Neuronal stem cell (in vitro differentiated cells): ENCODE results near the gene FAM83F.

Experiments
- DNase-seq: peaks from one replicate; pipeline ENCODE4 v3.0.0-alpha.2; 2013; ENCODE audit warnings: low spot score
- H2AFZ ChIP-seq: one replicate; pipeline ENCODE4 v1.6.1; 2013; ENCODE audit warnings: mild to moderate bottlenecking, low read length, inconsistent platforms
- H2AK5ac ChIP-seq: 2 replicates; pipeline ENCODE4 v1.6.1; 2013; ENCODE audit warnings: low read depth, mild to moderate bottlenecking, inconsistent platforms, low read length, moderate library complexity, mixed read lengths
- H2BK120ac ChIP-seq: 2 replicates; pipeline ENCODE4 v1.6.1; 2013; ENCODE audit warnings: low read depth, mild to moderate bottlenecking, inconsistent platforms, low read length, moderate library complexity, mixed read lengths
- H2BK12ac ChIP-seq: one replicate; pipeline ENCODE4 v1.6.1; 2013; ENCODE audit warnings: low read length, inconsistent platforms
- H2BK15ac ChIP-seq: 2 replicates; pipeline ENCODE4 v1.6.1; 2013; ENCODE audit warnings: mild to moderate bottlenecking, low read length, inconsistent platforms, mixed read lengths
- H2BK5ac ChIP-seq: one replicate; pipeline ENCODE4 v1.6.1; 2013; ENCODE audit warnings: inconsistent platforms, mild to moderate bottlenecking, low read length, moderate library complexity
- H3K14ac ChIP-seq: one replicate; pipeline ENCODE4 v1.6.1; 2013; ENCODE audit warnings: low read length, inconsistent platforms
- H3K18ac ChIP-seq: 2 replicates; pipeline ENCODE4 v1.6.1; 2013; ENCODE audit warnings: low read length, inconsistent platforms
- H3K23ac ChIP-seq: 2 replicates; pipeline ENCODE4 v1.6.1; 2013; ENCODE audit warnings: low read depth, mild to moderate bottlenecking, mixed read lengths, low read length, inconsistent platforms; ENCODE audit not compliant: poor library complexity
- H3K27ac ChIP-seq: replicated peaks from 3 replicates; pipeline ENCODE4 v1.5.1; 2013; ENCODE audit warnings: low read length, inconsistent platforms
- H3K27me3 ChIP-seq, 3 experiments: 2 replicates each; pipeline ENCODE4 v1.6.1; 2013; ENCODE audit warnings: low read length in 3 of 3, mild to moderate bottlenecking in 2 of 3, inconsistent platforms in 1 of 3, low read depth in 1 of 3, mixed read lengths in 1 of 3, moderate library complexity in 1 of 3; ENCODE audit not compliant: control insufficient read depth in 3 of 3, insufficient read depth in 3 of 3
- H3K36me3 ChIP-seq, 2 donors: replicated peaks in 1 of 2; 2 replicates each; pipeline ENCODE4 v1.6.1; 2013; ENCODE audit warnings: low read length in 2 of 2; ENCODE audit not compliant: control insufficient read depth in 2 of 2, insufficient read depth in 2 of 2
- H3K4ac ChIP-seq: 2 replicates; pipeline ENCODE4 v1.6.1; 2013; ENCODE audit warnings: inconsistent platforms, mild to moderate bottlenecking, low read length, moderate library complexity
- H3K4me1 ChIP-seq, 2 donors: 1 replicate in 1 of 2; 2 replicates in 1 of 2; pipeline ENCODE4 v1.6.1; 2013; ENCODE audit warnings: low read length in 2 of 2, low read depth in 1 of 2; ENCODE audit not compliant: control insufficient read depth in 2 of 2, insufficient read depth in 1 of 2
- H3K4me2 ChIP-seq: one replicate; pipeline ENCODE4 v1.6.1; 2013; ENCODE audit warnings: mild to moderate bottlenecking, low read length, inconsistent platforms; ENCODE audit not compliant: insufficient read depth, poor library complexity, severe bottlenecking
- H3K4me3 ChIP-seq, 2 donors: 2 replicates each; pipeline ENCODE4 v1.5.1; 2013; ENCODE audit warnings: low read length in 2 of 2, mild to moderate bottlenecking in 2 of 2, inconsistent platforms in 1 of 2, moderate library complexity in 1 of 2
- H3K79me1 ChIP-seq: one replicate; pipeline ENCODE4 v1.6.1; 2013; ENCODE audit warnings: low read depth, mild to moderate bottlenecking, inconsistent platforms, low read length, moderate library complexity
- H3K9ac ChIP-seq: one replicate; pipeline ENCODE4 v1.6.1; 2013; ENCODE audit warnings: mild to moderate bottlenecking, low read depth, low read length, inconsistent platforms; ENCODE audit not compliant: poor library complexity
- H3K9me3 ChIP-seq, 2 donors: replicated peaks in 1 of 2; 2 replicates each; pipeline versions ENCODE3 to v1.6.1; 2013; ENCODE audit warnings: low read length in 2 of 2, mild to moderate bottlenecking in 2 of 2, inconsistent platforms in 1 of 2, low read depth in 1 of 2, mixed read lengths in 1 of 2, moderate library complexity in 1 of 2; ENCODE audit not compliant: control insufficient read depth in 2 of 2, insufficient read depth in 1 of 2
- H4K8ac ChIP-seq: one replicate; pipeline ENCODE4 v1.6.1; 2013; ENCODE audit warnings: low read depth, mild to moderate bottlenecking, inconsistent platforms, low read length, moderate library complexity
- H4K91ac ChIP-seq: one replicate; pipeline ENCODE4 v1.6.1; 2013; ENCODE audit warnings: low read length, low read depth, mild to moderate bottlenecking, inconsistent platforms; ENCODE audit not compliant: poor library complexity
- WGBS, 2 donors: extraction: QIAGEN DNeasy Blood & Tissue Kit; methylation state at CpG; one replicate each; pipeline ENCODE4 v1.1.7; 2013; ENCODE audit warnings: missing lambda C conversion rate in 2 of 2, mixed read lengths in 1 of 2; ENCODE audit not compliant: insufficient read length in 2 of 2, insufficient replicate concordance in 1 of 2; ENCODE audit errors: extremely low coverage in 2 of 2; 5-methylcytosine and 5-hydroxymethylcytosine counted together

Gene FAM83F

DNA sequence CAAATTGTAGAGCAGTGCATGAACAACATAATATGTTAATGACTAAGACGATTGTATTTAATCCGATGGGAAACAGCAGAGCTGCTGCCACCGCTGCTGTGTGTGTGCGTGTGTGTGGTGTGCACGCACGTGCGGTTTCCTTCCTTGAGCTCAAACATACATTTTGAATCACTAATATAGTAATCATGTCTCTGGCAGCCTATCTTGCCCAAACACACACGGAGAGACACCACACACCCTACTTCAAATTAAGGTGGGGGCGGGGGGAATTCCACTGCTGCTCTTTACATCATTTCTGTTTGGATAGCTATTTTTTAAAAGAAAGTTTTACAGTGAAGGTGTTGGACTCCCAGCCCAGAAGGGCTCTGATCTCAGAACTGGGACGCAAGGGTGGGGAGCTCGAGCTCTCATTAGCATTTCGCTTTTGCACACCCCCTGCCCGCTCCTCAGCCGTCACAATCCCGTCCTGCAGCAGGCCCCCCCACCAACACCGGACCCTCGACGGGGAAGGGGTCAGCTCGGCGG lies 651 bp upstream of the FAM83F start:
- H3K4me3 ChIP-seq = peak overlapping the region in 1 of 2 donors; percentile 24
- no peak overlapping the region for H3K4me2 ChIP-seq
- H3K18ac ChIP-seq = peak overlapping the region; percentile 89
- no CpG with 5 or more reads among the region's 20 CpGs for WGBS, 2 donors
- H3K4ac ChIP-seq = no peak overlapping the region
- no peak overlapping the region for H4K8ac ChIP-seq
- peaks cover 0 to 2% of the 10 kb centered on the region in 2 donors for H3K9me3 ChIP-seq
- H3K79me1 ChIP-seq = no peaks in the 10 kb centered on the region
- H2BK5ac ChIP-seq = no peak overlapping the region
- no peaks in the 10 kb centered on the region for H3K36me3 ChIP-seq
- no peak for DNase-seq
- H2AFZ ChIP-seq = no peak overlapping the region
- H2BK12ac ChIP-seq = no peak overlapping the region
- peaks cover 20 to 24% of the 10 kb centered on the region in 2 donors for H3K4me1 ChIP-seq
- peaks cover 10 to 76% (median 36%) of the 10 kb centered on the region in 3 experiments for H3K27me3 ChIP-seq
- no peak overlapping the region for H3K9ac ChIP-seq
- no peak overlapping the region for H4K91ac ChIP-seq
- no peak overlapping the region for H3K27ac ChIP-seq
- H2AK5ac ChIP-seq = peak overlapping the region; percentile 49
- H3K14ac ChIP-seq = no peak overlapping the region
- no peak overlapping the region for H3K23ac ChIP-seq
- no peak overlapping the region for H2BK120ac ChIP-seq
- no peak overlapping the region for H2BK15ac ChIP-seq

DNA sequence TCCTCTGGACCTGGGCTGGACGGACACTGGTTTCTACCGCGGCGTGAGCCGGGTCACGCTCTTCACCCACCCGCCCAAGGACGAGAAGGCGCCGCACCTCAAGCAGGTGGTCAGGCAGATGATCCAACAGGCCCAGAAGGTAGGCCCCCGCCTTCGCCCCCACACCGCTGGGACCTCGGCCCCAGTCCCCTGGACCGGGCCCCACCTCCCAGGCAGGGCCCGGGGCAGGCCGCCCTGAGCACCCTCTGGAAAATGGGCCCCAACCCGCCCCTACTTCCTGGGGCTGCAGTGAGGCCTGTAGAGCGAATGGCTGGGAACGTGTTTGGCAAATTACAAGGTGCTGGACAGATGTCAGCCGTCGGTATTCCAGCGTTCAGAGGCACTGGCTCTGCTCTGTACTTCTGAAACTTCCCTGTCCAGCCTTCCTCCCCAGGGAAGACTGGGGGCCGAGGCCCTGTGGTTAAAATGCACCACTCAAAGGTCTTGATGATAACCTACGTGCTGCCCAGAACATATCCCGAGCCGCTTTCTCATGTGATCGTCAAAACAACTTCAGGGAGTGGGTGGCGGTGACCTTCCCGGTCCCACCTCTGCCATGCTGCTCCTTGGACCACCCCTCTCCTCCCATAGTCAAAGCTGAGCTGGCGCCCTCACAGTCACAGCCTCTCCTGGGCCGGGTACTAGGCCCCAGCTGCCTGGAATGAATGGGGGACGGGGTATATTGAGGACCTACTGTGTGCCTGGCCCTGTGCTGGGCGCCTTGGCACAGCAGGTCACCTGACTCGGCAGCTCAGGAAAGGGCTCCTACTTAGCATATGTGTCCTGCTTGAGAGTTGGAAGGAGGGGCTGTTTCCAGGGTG lies 869 bp downstream of the FAM83F start:
- no peak overlapping the region for H3K4me2 ChIP-seq
- DNase-seq = no peak
- no peak overlapping the region for H2BK120ac ChIP-seq
- H4K8ac ChIP-seq = no peak overlapping the region
- H3K4me3 ChIP-seq = no peak overlapping the region
- peaks cover 0 to 2% of the 10 kb centered on the region in 2 donors for H3K9me3 ChIP-seq
- peak overlapping the region; percentile 82 for H2AK5ac ChIP-seq
- H3K27me3 ChIP-seq = peaks cover 10 to 73% (median 36%) of the 10 kb centered on the region in 3 experiments
- H3K18ac ChIP-seq = peak overlapping the region; percentile 85
- no peak overlapping the region for H2BK12ac ChIP-seq
- peak overlapping the region; percentile 47 for H3K23ac ChIP-seq
- no peak overlapping the region for H3K9ac ChIP-seq
- H3K27ac ChIP-seq = no peak overlapping the region
- H3K4me1 ChIP-seq = peaks cover 25 to 38% of the 10 kb centered on the region in 2 donors
- no peak overlapping the region for H3K4ac ChIP-seq
- H2BK5ac ChIP-seq = peak overlapping the region; percentile 45
- H4K91ac ChIP-seq = peak overlapping the region; percentile 7
- peak overlapping the region; percentile 27 for H3K14ac ChIP-seq
- H2BK15ac ChIP-seq = peak overlapping the region; percentile 51
- no peaks in the 10 kb centered on the region for H3K79me1 ChIP-seq
- WGBS, 2 donors = no CpG with 5 or more reads among the region's 35 CpGs
- H2AFZ ChIP-seq = no peak overlapping the region
- H3K36me3 ChIP-seq = no peaks in the 10 kb centered on the region

DNA sequence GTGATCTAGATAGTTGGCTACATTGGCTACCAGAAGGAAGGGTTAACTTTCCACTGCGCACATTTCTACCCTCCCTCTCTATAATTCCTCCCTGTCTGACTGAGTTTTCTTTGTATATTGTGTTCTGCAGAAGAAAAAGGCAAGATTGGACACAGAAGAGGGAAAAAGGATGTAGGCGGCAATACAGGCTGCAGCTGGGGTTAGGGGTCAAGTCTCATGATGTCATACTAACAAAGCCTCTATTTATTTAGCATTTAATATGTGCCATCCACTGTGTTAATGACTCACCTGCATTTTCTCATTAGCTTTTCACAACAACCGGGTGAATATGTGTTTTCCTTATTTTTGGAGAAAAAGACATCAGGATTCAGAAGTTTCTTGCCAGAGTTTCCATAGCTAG lies 2.0 kb downstream of the FAM83F start:
- Histone ChIP-seq H3K27ac (no peak overlapping the region), H3K4me1 (peaks cover 26 to 43% of the 10 kb centered on the region in 2 donors)
- WGBS, 2 donors = no CpG with 5 or more reads among the region's 3 CpGs

DNA sequence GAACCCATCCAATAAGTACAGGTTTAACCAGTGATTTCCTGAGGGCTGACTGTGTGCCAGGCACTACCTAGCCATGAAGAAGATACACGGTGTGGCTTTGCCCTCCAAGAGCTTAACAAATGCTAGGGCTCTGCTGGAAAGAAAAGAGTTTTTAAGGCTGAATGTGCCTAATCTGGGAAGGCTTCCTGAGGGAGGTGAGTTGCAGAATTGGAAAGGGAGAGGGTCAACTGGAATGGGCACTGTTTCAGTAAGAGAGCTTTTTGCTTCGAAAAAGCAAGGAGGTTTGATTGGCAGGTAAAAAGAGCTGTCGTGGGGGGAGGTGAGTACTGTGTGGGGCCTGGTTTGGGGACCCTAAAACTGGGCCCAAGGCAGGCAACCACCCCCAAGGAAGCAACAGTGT lies 2.7 kb downstream of the FAM83F start:
- no peak overlapping the region for H3K14ac ChIP-seq
- H2BK15ac ChIP-seq = peak overlapping the region; percentile 10
- peaks cover 10 to 55% (median 33%) of the 10 kb centered on the region in 3 experiments for H3K27me3 ChIP-seq
- DNase-seq = no peak
- H4K91ac ChIP-seq = no peak overlapping the region
- peak overlapping the region; percentile 58 for H3K18ac ChIP-seq
- no peak overlapping the region for H2BK12ac ChIP-seq
- H3K23ac ChIP-seq = no peak overlapping the region
- H2BK5ac ChIP-seq = no peak overlapping the region
- peaks cover 26 to 47% of the 10 kb centered on the region in 2 donors for H3K4me1 ChIP-seq
- H3K79me1 ChIP-seq = no peaks in the 10 kb centered on the region
- H3K4me2 ChIP-seq = no peak overlapping the region
- no peak overlapping the region for H3K4me3 ChIP-seq
- peaks cover 0 to 2% of the 10 kb centered on the region in 2 donors for H3K9me3 ChIP-seq
- H2BK120ac ChIP-seq = no peak overlapping the region
- no peak overlapping the region for H3K27ac ChIP-seq
- H4K8ac ChIP-seq = no peak overlapping the region
- no peak overlapping the region for H2AFZ ChIP-seq
- peak overlapping the region; percentile 40 for H2AK5ac ChIP-seq
- H3K4ac ChIP-seq = no peak overlapping the region
- no peak overlapping the region for H3K9ac ChIP-seq
- no CpG with 5 or more reads among the region's 3 CpGs for WGBS, 2 donors
- H3K36me3 ChIP-seq = no peaks in the 10 kb centered on the region

More for the DNA sequence above, 2.0 kb downstream of the FAM83F start:
- no peak overlapping the region for H2BK15ac ChIP-seq
- no peak overlapping the region for H2AFZ ChIP-seq
- DNase-seq = no peak
- peaks cover 10 to 62% (median 35%) of the 10 kb centered on the region in 3 experiments for H3K27me3 ChIP-seq
- H3K18ac ChIP-seq = no peak overlapping the region
- H3K4me3 ChIP-seq = no peak overlapping the region
- H3K36me3 ChIP-seq = no peaks in the 10 kb centered on the region
- no peak overlapping the region for H4K91ac ChIP-seq
- H3K9me3 ChIP-seq = peaks cover 0 to 2% of the 10 kb centered on the region in 2 donors
- no peak overlapping the region for H2BK120ac ChIP-seq
- no peak overlapping the region for H3K9ac ChIP-seq
- H2BK12ac ChIP-seq = no peak overlapping the region
- H2AK5ac ChIP-seq = no peak overlapping the region
- no peaks in the 10 kb centered on the region for H3K79me1 ChIP-seq
- H4K8ac ChIP-seq = no peak overlapping the region
- no peak overlapping the region for H2BK5ac ChIP-seq
- no peak overlapping the region for H3K23ac ChIP-seq
- no peak overlapping the region for H3K4me2 ChIP-seq
- no peak overlapping the region for H3K14ac ChIP-seq
- H3K4ac ChIP-seq = no peak overlapping the region
